Activated T-helper 17 cell treated with anti-CD3 and anti-CD28 coated beads, Interleukin-2, amount 50 U/mL, for 72 hours (primary cell): ENCODE results near the gene SSTR5. TPM values are rescaled to one million over a fixed set of nuclear protein-coding genes. Genes with fewer than 3 reads are reported as not detected.

Experiments
- ATAC-seq: fragments of 150-1000 bp; cut with Tn5 transposase; replicated peaks from 2 replicates; pipeline ENCODE4 v1.10.0; 2021; ENCODE audit warnings: mild to moderate bottlenecking, moderate library complexity
- H3K27ac Mint-ChIP-seq: one replicate; pipeline ENCODE4 v1.8.0; 2022; ENCODE audit warnings: mixed read lengths
- H3K27me3 Mint-ChIP-seq: one replicate; pipeline ENCODE4 v1.8.0; 2022; ENCODE audit warnings: mixed read lengths
- H3K36me3 Mint-ChIP-seq: one replicate; pipeline ENCODE4 v1.8.0; 2022; ENCODE audit warnings: low read depth, mild to moderate bottlenecking, mixed read lengths
- H3K4me1 Mint-ChIP-seq: one replicate; pipeline ENCODE4 v1.8.0; 2022; ENCODE audit warnings: mixed read lengths
- H3K4me3 Mint-ChIP-seq: one replicate; pipeline ENCODE4 v1.8.0; 2022; ENCODE audit warnings: mild to moderate bottlenecking, mixed read lengths
- H3K9me3 Mint-ChIP-seq: one replicate; pipeline ENCODE4 v1.8.0; 2022; ENCODE audit warnings: mixed read lengths
- total RNA-seq, 2 donors: library from RNA; stranded (reverse); gene quantifications; one replicate each; pipeline ENCODE4 v1.2.3, GENCODE V29; 2022

Gene SSTR5
- total RNA-seq, 2 donors from 2014 or later: not detected

DNA sequence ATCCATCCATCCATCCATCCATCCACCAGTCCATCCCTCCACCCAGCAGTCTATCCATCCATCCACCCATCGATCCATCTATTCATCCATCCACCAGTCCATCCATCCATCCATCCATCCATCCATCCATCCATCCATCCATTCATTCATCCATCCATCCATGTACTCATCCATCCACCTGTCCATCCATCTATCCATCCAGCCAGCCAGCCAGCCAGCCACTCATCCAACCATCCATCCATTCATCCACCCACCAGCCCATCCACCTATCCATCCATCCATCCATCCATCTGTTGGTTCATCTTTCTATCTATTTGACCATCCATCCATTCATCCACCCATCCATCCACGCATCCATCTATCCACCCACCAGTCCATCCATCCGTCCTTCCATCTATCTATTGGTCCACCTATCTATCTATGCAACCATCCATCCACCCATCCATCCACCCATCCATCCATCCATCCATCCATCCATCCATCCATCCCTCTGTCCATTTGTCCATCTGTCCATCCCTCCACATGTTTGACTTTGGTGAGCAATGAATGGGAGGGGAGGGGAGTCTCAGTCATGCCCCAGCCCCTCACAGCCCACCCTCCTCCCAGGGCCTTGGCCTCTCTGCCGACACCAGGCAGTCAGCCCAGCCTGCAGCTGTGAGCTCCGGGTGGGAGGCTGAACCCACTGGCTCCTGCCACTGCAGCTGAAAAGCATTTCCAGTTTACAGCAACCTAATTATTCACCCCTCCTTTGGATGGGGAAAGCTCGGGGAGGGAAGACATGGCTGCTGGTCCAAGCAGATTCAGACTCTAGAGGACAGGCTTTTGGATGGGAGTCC lies 38.1 kb upstream of the SSTR5 start:
- H3K27ac Mint-ChIP-seq: no peak overlapping the region
- no peak for ATAC-seq
- peaks cover 2% of the 10 kb centered on the region for H3K27me3 Mint-ChIP-seq
- H3K9me3 Mint-ChIP-seq: no peaks in the 10 kb centered on the region
- H3K36me3 Mint-ChIP-seq: no peaks in the 10 kb centered on the region
- H3K4me3 Mint-ChIP-seq: no peak overlapping the region
- no peaks in the 10 kb centered on the region for H3K4me1 Mint-ChIP-seq

DNA sequence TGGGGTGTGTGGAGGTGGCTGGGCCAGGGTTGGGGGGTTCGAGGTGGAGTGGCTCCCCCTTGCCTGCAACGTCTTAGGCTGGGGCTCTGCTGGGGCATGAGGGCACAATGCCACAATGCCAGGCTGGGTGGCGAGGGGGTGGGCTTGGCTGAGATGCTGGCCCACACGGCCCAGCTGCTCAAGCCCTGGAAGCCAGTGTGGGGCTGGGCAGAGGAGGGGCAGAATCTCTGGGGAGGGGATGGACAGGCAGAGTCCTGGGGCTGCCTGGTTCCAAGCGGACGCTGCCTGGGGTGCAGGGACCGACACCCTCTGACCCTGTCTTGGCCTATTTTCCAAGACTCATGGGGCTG lies 37.5 kb upstream of the SSTR5 start:
- no peaks in the 10 kb centered on the region for H3K9me3 Mint-ChIP-seq
- H3K4me1 Mint-ChIP-seq: no peaks in the 10 kb centered on the region
- no peaks in the 10 kb centered on the region for H3K27me3 Mint-ChIP-seq
- H3K36me3 Mint-ChIP-seq: no peaks in the 10 kb centered on the region
- no peak overlapping the region for H3K27ac Mint-ChIP-seq
- H3K4me3 Mint-ChIP-seq: no peak overlapping the region
- no peak for ATAC-seq

DNA sequence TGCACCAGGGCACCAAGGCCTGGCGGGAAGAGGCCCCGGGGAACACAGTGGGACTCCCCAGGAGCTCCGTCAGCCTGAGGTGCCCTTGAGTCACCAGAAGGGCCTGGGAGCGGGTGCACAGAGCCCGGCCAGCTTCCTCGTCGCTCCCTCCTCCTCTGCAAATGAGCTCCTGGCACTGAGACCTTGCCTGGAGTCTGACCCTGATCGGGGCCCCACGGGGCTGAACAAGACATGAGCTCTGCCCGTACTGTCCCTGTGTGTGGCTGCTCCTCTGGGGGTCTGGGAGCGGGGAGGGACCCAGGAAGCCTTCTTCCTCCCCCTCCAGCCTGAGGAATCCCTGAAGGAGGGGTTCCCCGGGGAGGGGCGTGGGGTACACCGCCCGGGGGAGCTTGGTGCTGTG lies 36.4 kb upstream of the SSTR5 start:
- Mint-ChIP-seq H3K4me1 (no peaks in the 10 kb centered on the region), H3K27me3 (no peaks in the 10 kb centered on the region), H3K4me3 (no peak overlapping the region), H3K27ac (no peak overlapping the region), H3K9me3 (no peaks in the 10 kb centered on the region), H3K36me3 (no peaks in the 10 kb centered on the region)
- no peak for ATAC-seq

DNA sequence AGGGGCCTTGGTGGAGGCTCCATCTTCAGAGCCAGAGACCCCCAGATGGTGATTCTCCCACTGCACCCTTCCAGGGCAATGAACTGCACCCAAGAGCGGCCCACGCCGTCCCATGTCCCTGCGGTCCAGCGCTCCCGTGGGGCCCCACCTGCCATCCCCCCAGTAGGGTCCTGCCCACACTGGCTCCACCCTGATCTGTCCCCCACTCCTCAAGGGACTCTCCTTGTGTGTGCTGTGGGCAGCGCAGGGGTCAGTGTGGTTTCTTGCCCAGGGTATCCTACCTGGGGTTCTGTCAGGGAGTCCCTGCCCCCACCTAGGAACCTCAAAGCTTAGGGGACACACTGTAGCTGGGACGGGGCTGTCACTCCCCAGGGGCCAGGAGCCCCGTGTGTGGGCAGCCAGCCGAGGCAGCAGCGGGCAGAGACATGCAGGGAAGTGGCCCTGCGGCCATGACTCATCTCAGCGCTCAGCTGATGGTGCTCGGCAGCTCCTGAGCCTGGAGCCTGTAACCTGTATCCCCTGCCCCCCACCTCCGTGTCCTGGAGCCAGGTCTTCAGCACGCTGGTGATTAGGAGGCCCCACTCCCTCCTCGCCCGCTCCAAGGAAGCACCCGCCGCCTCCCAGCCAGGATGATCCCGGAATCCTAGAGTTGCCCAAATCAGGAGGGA lies 35.7 kb upstream of the SSTR5 start:
- Mint-ChIP-seq H3K4me1 (no peaks in the 10 kb centered on the region), H3K9me3 (no peaks in the 10 kb centered on the region), H3K36me3 (no peaks in the 10 kb centered on the region), H3K4me3 (no peak overlapping the region), H3K27ac (no peak overlapping the region), H3K27me3 (no peaks in the 10 kb centered on the region)
- ATAC-seq: no peak

DNA sequence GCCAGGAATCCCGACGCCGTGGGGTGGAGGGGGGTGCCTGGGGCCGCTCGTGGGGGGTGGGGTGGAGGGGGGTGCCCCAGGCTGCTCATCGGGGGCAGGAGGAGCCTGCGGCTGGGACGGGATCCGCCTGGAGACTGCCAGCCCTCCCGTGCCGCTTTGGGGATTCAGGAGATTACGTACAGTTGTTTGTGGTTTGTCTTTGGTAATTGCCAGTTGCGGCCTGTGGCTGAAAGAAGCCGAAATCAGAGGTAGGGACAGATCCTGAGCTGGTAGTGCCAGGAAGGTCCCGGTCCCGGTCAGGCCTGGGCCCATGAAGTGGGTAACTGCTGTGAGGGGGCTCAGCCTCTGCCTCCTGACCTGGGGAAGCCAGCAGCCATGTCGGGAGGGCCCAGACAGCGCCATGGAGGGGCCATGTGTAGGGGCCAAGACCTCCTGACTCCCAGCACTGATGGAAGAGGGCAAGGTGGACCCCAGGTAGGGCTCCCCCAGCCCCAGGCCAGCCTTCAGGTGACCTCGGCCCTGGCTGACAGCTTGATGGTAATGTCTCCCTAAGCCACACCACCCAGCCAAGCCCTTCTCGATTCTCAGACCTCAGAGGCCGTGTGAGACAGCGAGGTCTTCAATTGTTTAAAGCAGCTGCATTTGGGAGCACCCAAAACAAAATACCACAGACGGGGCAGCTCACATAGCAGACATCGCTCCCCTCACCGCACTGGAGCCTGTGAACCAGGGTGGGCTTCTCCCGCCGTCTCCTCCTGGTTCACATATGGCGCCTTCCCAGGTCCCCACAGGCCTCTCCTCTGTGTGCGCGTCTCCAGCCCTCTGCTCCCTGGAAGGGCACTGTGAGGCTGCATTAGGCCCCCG lies 34.9 kb upstream of the SSTR5 start:
- Mint-ChIP-seq H3K27me3 (no peaks in the 10 kb centered on the region), H3K4me3 (no peak overlapping the region), H3K27ac (no peak overlapping the region), H3K36me3 (no peaks in the 10 kb centered on the region), H3K9me3 (no peaks in the 10 kb centered on the region), H3K4me1 (no peaks in the 10 kb centered on the region)
- no peak for ATAC-seq

DNA sequence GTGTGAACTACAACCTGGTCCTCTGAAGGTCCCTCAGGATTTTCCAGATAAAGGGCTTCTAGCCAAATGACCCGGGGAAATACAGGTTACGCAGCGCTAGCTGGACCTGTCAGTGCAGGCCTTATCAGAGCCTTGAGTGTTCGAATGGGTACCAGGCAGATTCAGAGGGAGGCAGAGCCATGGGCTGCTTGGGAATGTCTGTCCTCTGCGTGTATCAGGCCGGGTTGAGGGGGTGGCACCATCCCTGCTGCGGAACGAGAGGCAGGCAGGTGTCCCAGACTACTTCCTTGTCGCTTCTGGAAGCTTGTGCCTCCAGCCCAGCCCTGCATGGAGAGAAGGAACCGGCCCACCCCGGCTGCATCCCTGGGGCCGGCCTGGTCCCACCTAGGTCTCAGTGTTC lies 33.6 kb upstream of the SSTR5 start:
- H3K27me3 Mint-ChIP-seq: no peaks in the 10 kb centered on the region
- no peaks in the 10 kb centered on the region for H3K4me1 Mint-ChIP-seq
- H3K4me3 Mint-ChIP-seq: no peak overlapping the region
- H3K27ac Mint-ChIP-seq: no peak overlapping the region
- H3K9me3 Mint-ChIP-seq: no peaks in the 10 kb centered on the region
- no peaks in the 10 kb centered on the region for H3K36me3 Mint-ChIP-seq
- ATAC-seq: no peak

DNA sequence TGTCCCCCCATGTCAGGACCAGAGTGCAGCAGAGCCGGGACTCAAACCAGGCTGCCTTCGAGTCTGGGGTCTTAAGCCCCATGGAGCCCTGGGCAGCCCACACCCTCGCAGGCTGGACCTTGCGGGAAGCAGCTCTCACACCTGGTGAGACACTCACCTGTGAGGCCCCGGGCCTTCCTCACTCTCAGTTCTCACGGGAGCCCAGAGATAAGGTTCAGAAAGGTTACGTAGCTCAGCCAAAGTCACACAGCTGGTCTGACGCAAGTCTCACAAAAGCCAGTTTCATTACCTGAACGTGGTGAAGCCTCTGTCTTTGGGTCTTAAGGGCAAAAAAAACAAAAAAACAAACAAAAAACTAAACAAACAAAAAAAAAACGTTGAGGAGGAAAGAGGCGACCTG lies 32.8 kb upstream of the SSTR5 start:
- Mint-ChIP-seq H3K27ac (no peak overlapping the region), H3K4me1 (no peaks in the 10 kb centered on the region), H3K27me3 (no peaks in the 10 kb centered on the region), H3K36me3 (no peaks in the 10 kb centered on the region), H3K9me3 (no peaks in the 10 kb centered on the region), H3K4me3 (no peak overlapping the region)
- ATAC-seq: no peak

DNA sequence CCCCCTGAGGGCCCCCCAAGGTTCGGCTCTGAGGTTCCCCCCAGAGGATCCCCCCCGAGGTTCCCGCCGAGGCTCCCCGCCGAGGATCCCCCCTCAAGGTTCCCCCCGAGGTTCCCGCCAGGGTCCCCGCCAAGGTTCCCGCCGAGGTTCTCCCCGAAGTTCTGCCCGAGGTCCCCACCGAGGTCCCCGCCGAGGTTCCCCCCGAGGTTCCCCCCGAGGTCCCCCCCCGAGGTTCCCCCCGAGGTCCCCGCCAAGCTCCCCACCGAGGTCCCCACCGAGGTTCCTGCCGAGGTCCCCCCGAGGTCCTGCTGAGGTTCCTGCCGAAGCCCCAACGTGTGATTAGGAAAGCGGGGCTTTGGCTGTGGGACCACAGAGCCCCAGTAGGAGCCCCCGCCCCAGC lies 32.2 kb upstream of the SSTR5 start:
- H3K27ac Mint-ChIP-seq: no peak overlapping the region
- H3K36me3 Mint-ChIP-seq: no peaks in the 10 kb centered on the region
- no peaks in the 10 kb centered on the region for H3K27me3 Mint-ChIP-seq
- H3K4me1 Mint-ChIP-seq: no peaks in the 10 kb centered on the region
- ATAC-seq: no peak
- no peaks in the 10 kb centered on the region for H3K9me3 Mint-ChIP-seq
- H3K4me3 Mint-ChIP-seq: no peak overlapping the region

DNA sequence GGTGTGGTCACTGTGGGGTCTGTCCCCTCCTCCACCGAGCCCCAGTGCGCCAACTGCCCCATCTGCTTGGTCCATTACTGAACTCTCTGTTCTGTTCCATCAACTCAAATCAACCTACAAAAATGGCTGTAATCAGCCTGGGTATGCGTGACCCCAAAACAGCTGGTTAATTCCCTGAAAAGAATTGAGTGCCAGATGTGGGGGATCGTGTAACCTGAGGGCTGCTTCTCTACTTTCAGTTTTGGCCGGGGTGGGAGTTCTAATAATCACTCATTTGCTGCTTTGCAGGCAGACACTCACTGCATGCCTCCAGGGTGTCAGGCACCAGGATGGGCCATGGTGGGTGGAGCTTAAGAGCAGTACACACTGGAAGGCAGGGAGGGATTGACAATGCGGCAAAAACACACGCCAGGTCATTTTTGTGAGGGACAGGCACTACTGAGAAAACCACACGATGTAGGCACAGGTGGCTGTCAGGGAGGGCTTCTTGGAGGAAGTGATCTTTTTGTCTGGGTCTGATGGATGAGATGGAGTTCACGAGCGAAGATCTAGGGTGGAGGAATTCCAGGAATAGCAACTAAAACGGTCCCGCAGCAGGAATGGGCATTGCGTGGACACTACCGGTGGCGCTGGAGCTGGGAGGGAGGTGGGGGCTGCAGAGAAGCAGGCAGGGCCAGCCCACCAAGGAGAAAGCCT lies 30.4 kb upstream of the SSTR5 start:
- H3K27ac Mint-ChIP-seq: no peak overlapping the region
- H3K4me3 Mint-ChIP-seq: no peak overlapping the region
- H3K4me1 Mint-ChIP-seq: no peaks in the 10 kb centered on the region
- H3K27me3 Mint-ChIP-seq: no peaks in the 10 kb centered on the region
- no peaks in the 10 kb centered on the region for H3K9me3 Mint-ChIP-seq
- ATAC-seq: no peak
- H3K36me3 Mint-ChIP-seq: no peaks in the 10 kb centered on the region

DNA sequence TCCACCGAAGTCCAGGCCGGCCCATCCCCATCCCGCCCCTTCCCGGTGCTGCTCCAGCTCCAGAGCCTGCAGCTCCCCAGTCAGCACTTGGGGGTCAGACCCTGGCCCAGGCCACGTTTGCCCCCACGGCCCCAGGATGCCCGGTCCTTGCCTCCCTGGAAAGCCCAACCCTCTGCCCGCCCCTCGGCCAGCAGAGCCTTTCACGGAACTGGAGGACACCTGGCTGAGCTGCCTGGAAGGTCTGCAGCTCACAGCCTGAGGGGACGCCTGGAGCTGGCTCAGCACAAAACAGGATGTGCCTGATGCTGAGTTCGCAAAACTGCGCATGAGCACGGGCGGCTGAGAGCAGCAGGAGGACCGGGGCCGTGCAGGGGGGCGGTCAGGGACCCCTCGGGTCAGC lies 29.7 kb upstream of the SSTR5 start:
- Mint-ChIP-seq H3K36me3 (no peaks in the 10 kb centered on the region), H3K9me3 (no peaks in the 10 kb centered on the region), H3K4me1 (no peaks in the 10 kb centered on the region), H3K27me3 (no peaks in the 10 kb centered on the region), H3K4me3 (no peak overlapping the region), H3K27ac (no peak overlapping the region)
- no peak for ATAC-seq

DNA sequence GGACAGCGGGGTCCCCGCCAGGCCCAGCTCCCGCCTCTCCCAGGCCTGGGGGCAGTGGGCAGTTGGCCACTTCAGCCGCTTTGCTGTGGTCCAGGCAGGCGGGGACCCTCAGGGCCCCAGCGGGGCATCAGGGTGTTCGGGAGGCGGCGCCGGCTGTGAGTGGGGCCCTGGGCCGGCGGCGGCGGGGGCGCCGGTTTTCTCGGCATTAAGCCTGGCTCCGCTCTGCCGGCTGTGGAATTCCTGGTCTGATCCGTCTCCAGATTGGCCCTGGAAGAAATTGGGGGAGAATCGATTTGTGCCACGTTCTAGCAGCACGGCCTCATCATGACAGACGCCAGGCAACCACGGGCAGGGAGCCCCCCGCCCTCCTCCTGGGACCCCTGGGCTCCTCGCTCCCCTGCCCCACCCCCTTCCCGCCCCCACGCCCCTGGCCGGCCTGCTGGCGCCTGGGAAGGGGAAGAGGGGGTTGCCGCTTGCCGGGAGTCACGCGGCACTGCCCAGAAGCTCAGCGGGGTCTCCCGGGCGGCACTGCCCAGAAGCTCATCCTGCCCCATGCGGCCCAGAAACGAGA lies 28.6 kb upstream of the SSTR5 start:
- no peaks in the 10 kb centered on the region for H3K36me3 Mint-ChIP-seq
- H3K4me3 Mint-ChIP-seq: no peak overlapping the region
- no peaks in the 10 kb centered on the region for H3K9me3 Mint-ChIP-seq
- H3K27ac Mint-ChIP-seq: no peak overlapping the region
- H3K27me3 Mint-ChIP-seq: no peaks in the 10 kb centered on the region
- no peaks in the 10 kb centered on the region for H3K4me1 Mint-ChIP-seq
- ATAC-seq: no peak

DNA sequence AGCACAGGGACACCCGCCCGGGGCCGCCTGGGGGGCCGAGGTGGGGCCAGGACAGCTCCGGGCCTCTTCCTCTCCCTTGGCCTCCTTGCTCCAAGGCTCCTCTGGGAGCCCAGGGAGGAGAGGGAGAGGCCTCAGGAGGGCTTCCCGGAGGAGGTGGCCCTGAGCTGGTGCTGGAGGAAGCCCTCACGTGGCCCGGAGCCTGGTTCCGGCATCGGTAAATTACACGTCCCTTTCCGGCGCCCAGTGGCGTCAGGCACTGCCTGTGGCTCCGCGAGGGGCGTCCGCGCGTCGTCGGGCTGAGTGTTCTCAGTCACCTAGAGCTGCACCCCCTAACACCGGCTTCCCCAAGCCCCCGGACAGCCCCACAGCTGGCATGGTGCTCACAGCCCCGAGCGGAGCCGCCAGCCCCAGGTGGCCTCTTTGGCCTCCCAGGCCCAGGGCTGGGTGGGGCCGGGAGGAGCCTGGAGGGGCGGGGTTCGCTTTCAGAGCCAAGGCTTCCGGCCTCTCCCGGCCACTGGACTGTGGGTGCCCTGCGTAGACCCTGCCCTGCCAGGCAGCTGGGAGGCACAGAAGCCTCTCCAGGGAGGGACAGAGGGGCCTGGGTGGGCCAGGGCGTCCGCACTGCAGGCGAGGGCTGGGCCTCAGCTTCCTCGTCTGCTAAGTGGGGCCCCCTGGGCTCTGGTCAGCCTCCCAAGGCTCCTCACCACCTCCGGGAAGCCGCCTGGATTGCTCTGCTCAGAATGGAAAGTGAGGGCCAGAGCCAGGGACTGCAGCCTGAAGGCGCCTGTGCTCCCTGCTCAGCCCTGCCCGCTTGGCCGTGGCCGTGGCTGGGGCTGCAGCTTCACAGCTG lies 27.9 kb upstream of the SSTR5 start:
- Mint-ChIP-seq H3K4me1 (no peaks in the 10 kb centered on the region), H3K36me3 (no peaks in the 10 kb centered on the region), H3K4me3 (no peak overlapping the region), H3K27me3 (no peaks in the 10 kb centered on the region), H3K27ac (no peak overlapping the region), H3K9me3 (no peaks in the 10 kb centered on the region)
- ATAC-seq: no peak

DNA sequence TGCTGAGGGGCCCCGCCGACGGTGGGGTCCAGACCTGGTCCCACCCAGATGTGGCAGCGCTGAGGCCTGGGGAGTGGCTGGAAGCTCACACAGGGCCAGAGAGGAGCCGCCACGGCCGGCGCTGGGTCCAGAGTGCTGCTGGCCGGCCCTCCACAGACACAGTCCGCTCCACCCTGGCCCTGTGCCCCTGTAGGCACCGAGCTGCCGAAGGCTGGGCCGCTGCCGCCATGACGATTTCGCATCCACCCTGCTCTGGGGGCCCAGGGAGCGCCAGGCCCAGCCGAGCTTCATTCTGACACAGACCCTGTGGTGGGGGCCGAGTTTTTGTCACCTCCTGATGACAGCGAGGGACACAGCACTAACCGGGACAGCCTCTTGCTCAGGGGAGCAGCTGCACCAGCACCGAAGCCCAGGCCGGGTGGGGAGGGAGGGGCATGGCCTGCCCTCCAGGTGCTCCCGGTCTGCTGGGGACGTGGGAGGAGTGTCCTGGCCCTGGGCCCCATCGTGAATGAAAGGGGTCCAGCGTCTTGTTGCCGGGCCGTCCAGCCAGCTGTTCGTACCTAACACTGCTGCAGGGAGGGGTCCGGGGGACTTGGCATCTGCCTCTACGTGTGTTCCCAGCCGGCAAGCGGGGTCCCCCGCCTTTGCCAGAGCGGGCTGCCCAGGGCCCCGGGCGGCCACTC lies 27.1 kb upstream of the SSTR5 start:
- no peak for ATAC-seq
- H3K9me3 Mint-ChIP-seq: no peaks in the 10 kb centered on the region
- no peak overlapping the region for H3K4me3 Mint-ChIP-seq
- H3K36me3 Mint-ChIP-seq: no peaks in the 10 kb centered on the region
- no peaks in the 10 kb centered on the region for H3K4me1 Mint-ChIP-seq
- no peaks in the 10 kb centered on the region for H3K27me3 Mint-ChIP-seq
- H3K27ac Mint-ChIP-seq: no peak overlapping the region
